Stimulated activated CD8-positive, alpha-beta memory T cell treated with anti-CD3 and anti-CD28 coated beads, Interleukin-15, amount 100 ng/mL, for 1 hour (primary cell): ENCODE data around the gene TMEM82.

Source experiments
- DNase-seq: peaks from one replicate; pipeline ENCODE4 v3.0.0-alpha.2; 2020; ENCODE audit warnings: low read depth

Gene TMEM82

DNA sequence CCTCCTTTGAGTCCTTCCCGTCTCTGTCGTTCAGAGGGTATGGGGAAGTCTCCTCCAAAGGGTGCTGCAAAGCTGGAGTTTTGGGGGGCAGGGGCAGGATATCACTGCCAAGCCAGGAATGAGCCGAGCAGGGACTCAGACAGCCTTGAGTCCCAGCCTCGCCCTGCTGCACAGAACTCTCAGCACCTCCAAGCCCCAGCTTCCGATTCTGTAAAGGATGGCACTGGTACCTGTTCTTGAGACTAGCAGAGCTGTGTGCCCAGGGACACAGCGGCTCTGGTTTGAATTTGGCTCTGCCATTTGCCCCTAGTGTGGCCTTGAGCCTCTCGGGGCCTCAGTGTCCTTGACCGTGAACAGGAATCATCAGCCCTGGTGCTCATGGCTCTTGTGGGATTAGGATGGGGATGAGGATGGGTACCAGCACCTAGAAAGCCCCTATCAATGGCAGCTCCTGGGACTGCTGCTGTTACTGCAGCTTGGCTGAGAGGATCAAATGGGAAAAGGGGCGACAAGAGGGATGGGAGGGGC lies 14.8 kb downstream of the TMEM82 start:
- no peak for DNase-seq

DNA sequence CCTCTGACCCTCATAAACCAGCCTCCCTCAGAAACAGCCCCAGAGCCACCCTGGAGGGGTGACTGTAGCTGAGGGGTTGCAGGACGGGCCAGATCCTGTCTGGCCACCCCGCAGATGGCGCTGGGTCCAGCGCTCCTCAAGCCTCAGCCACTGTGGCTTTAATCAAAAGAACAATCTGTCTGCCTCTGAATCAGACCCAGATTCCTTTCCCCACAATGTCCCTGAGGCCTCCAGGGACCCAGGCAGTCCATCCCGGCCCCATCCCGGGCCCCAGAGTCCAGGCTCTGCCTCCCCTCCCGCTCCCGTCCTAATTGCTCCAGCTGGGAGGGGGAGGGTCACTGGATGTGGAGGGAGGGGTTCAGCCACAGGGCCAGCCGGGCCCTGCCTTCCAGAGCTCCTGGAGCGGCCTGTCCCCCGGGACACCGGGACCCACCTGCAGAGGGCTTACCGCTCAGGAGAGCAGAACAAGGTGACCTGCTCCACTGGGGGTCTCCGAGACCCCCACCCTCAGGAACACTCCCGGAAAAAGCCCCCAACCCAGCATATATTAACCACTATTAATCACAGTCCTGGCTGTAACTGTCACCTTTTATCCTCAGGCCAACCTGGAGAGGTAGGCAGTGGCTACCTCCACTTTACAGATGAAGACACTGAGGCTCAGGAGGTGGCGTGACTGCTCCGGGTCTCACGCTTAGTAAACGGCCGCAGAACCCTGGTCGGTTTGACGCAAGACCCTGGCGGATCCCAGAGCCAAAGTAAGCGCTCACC lies 15.5 kb downstream of the TMEM82 start:
- no peak for DNase-seq

DNA sequence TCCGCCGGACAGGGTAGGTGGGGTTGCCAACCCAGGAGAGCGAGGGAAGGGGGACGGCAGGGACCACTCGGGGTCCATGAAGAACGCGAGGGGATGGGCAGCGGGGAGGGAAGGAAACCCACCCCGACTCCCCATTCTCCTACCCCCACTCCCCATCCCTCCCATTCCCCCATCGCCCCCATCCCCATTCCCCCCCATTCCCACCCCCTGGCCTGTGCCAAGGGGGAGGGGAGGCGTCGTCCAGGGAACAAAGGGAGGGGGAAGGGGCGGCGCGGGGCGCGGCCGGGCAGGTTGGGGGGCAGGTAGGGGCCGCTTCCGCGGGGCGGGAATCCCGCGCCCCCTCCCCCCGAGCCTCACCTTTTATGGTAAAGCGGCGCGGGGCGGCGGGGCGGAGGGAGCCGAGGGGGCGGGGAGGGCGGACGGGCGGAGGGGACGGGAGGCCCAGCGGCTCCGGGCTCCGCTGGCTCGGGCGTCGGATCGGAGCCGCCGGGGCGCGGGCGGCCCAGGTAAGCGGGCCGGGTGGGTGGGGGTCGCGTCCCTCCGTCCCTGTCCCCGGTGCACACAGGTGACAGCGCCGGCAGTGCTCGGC lies 16.1 kb downstream of the TMEM82 start, which contains the start of gene FBLIM1:
Gene FBLIM1, plus strand, starts transcription at position 453 of the 589 bp plus-strand sequence. CDS start 6,189 bp downstream, outside the sequence.
- no peak for DNase-seq

DNA sequence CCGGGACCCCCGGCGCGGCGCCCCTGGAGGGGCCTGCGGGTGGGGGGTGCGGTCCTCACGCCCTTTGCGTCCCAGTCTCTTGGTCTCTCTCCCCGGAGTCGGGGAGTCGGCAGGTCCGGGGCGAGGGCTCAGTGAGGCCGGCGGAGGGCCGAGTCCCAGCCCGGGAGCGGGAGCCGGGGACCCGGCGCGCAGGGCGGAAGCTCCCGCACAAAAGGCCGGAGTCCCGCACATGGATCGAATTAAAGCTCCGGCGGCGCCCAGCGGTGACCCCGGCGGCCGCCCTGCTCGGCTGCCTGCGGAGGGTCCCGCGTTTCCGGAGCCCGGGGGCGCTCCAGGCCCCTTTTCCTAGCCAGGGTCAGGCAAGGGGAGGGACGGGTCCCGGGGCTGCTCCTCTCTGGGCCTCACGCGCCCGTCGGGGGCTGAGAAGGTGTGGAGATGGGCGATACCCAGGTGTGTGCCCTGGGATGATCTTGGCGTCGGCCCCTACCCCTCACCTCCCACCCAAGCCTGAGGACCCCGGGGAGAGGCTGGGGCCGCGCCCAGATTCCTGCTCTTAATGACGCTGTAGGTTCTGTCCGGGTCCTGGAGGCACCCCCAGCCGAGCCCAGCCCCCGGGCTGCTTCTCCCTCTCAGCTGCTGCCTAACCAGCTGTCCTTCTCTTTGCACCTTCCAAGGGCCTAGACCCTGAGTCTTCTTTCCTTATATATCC lies 16.8 kb downstream of the TMEM82 start:
- no peak for DNase-seq

DNA sequence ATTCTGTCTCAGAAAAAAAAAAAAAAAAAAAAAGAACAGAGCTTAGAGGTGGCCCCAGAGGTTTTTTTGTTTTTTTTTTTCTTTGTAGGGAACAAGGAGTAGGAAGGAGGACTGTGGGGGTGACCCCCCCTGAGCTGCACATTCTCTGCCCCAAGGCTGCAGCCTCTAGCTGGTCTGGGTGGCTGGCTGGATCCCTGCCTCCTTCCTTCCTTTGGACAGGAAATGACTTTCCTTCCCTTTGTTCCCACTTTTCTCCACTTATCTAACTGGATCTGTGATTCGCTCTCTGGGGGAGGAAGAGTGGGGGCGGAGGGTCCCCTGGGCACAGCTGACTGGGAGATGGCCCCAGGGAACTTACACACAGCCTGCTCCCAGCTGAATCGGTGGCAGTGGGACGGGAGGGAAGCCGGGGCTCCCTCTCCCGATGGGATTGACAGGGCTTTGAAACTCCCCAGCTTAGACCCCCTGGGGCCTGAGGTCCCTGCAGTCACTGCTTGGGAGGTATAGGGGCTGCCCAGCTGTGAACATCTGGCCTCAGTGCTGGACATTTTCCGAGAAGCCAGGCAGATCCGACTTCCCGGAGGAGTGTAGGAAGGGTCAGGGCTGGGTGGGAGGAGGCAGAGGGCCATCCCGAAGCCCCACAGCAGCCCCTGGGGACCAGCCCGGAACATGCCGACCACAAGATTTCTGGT lies 18.4 kb downstream of the TMEM82 start:
- DNase-seq, result no peak

DNA sequence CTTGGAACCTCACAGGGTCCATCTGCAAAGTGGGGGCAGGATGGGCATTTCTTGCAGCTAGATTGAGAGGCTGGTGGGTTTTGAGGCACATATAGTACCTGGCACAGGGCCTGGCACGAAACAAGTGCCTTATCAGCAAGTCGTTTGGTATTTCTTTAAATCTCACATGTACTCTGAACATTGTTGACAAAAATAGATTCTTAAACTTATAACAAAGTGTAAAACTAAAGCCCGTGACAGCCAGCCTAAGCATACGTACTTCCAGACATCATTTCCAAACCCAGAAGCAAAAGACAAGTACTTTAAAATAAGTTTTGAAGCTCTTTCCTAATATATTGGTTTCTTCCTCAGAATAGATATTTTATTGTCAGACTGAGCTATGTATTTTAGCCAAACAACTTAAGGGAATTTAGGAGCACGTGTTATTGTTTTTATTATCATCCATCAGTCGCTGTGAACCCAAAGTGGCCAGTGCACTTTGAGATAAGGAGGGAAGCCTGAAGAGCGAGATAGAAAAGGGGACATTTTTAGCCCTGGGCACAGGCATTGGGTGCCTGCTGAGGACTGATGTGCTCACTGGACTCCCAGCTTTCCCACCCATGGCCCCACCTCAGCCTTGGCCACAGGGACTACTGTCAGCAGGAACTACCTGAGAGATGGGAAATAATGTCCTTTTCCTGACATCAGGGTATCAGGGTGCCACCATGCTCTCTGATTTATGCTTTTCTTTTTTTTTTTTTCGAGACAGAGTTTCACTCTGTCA lies 19.2 kb downstream of the TMEM82 start:
- no peak for DNase-seq

DNA sequence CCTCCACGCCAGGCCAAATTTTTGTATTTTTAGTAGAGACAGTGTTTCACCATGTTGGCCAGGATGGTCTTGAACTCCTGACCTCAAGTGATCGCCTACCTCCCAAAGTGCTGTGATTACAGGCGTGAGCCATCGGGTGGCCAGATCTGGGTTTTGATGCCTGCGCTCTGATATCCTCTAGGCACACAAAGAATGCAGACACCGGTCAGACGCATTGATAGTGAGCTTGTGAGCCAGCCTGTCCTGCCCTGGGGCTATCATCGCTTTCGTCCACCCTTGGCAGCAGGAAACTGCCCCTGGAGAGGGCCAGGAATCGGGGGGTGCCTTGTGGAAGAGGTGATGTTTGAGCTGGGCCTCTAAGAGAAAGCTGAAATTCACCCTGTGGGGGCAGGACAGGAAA lies 20.2 kb downstream of the TMEM82 start:
- DNase-seq, result no peak

GRCh38 chr1:15764269-15764764 lies 22.0 kb downstream of the TMEM82 start:
- no peak for DNase-seq

DNA sequence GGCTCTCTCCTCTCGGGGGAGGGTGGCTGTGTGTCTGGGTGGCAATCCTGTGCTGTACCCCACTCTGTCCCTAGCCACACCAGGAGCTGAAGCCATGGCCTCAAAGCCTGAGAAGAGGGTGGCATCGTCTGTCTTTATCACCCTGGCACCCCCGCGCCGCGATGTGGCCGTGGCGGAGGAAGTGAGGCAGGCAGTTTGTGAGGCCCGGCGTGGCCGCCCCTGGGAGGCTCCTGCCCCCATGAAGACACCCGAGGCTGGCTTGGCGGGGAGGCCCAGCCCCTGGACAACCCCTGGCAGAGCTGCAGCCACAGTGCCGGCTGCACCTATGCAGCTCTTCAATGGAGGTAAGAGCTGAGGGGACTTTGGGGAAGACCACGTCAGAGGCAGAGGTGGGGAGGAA lies 22.6 kb downstream of the TMEM82 start:
- DNase-seq, result no peak

DNA sequence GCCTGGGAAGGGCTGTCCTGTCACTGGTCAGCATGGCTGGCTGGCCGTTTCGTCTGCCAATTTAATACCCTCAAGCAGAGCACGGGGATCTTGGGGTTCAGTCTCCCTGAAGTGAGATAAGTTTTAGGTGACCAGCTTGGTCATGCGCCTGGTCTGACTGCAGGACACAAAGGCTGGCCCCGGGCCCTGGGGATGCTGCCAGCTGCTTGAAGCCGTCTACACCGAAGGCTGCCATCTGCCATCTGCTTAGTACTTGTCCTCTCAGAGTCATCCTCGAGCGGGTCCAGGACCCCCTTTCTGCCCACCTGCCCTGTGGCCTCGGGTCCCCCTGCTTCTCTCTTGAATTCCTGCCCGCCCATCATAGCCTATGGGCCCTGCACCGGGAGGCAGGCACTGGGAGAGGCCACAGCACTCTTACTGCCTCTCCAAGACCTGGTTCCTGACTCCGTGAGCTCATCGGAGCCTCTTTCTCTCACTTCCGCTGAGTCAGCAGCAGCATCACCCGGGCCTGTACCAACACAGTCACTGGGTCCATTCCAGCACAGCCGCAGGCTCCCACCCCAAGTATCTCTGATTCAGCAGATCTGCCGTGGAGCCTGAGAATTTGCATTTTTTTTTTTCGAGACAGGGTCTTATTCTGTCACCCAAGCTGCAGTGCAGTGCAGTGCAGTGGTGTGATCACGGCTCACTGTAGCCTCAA lies 23.3 kb downstream of the TMEM82 start:
- no peak for DNase-seq

DNA sequence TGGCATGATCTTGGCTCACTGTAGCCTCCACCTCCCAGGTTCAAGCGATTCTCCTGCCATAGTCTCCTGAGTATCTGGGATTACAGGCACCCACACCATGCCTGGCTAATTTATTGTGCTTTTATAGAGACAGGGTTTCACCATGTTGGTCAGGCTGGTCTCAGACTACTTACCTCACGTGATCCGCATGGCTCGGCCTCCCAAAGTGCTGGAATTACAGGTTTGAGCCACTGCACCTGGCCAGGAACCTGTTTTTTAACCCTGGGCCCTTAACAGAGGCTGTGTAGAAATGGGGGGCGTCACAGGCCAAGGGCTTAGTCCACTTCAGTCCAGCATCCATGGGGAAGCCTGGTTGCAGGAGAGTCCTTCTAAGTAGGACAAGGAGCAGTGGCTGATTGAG lies 25.6 kb downstream of the TMEM82 start:
- DNase-seq, result no peak

GRCh38 chr1:15768388-15768787 lies 26.1 kb downstream of the TMEM82 start:
- no peak for DNase-seq

DNA sequence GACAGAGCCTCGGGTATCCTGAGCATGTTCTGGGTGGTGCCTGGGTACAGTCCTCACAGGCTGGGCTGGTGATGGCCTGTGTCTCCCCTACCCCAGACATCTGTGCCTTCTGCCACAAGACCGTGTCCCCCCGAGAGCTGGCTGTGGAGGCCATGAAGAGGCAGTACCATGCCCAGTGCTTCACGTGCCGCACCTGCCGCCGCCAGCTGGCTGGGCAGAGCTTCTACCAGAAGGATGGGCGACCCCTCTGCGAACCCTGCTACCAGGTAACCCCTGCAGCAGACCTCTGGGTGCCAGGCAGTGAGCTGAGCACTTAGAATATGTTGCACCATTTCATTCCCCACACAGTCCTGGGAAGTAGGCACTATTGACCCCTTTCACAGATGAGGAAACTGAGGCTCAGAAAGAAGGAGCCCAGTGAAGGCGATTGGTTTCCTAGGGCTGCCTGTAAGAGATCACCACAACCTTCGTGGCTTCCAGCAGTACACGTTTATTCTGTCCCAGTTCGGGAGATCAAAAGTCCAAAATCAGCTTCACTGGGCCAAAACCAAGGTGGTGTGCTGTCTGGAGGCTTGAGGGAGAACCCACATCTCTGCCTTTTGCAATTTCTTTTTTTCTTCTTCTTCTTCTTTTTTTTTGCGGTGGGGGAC lies 28.1 kb downstream of the TMEM82 start:
- no peak for DNase-seq

DNA sequence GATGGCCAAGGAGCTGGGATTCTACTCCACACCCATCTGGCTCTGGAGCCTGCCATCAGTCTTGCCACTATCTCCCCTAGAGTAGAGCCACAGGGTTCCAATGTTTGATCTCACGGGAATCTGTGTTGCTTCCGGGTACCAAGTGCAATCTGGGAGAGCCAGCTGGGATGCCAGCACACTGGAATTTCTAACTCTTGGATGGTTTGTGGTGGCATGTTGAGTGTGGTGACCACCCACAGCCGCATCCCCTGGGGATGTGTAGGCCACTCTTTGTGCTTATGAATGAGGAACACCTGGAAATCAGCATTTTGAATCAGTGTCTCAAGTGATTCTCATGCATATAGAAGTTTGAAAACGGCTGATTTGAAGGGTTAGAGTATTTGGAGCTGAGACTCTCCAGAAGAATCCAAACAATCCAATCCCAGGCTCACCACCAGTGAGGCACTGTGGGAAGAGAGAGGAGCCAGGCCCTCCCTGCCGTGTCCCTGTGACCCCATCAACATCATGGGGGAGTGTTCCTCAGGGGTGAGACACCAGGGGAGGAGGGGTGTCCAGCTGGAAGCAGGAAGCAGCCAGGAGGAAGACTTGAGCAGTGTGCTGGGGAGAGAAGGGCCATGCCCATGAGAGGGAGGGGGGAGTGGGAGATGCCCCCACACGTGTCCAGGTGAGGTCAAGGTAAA lies 29.7 kb downstream of the TMEM82 start:
- no peak for DNase-seq

DNA sequence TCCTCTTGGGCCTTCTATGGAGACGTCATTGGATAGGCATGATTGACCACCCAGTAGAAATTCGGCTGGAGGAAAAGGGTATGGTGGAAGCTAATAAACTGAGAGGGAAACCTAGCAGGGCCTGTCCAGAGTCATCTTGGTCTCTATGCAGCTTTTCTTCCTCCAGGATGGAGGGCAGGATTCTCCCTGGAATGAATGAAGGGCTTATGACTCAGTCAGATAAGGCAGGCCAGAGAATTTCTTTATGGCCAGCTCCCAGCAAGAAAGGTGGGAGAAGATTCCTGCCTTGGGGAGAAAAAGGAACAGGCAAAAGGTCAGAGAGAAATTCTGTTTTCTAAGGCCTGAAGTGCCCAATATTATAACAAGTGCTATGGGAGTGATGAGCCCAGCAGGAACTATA lies 33.4 kb downstream of the TMEM82 start:
- DNase-seq, result no peak

GRCh38 chr1:15777909-15778707 lies 35.8 kb downstream of the TMEM82 start:
- no peak for DNase-seq

DNA sequence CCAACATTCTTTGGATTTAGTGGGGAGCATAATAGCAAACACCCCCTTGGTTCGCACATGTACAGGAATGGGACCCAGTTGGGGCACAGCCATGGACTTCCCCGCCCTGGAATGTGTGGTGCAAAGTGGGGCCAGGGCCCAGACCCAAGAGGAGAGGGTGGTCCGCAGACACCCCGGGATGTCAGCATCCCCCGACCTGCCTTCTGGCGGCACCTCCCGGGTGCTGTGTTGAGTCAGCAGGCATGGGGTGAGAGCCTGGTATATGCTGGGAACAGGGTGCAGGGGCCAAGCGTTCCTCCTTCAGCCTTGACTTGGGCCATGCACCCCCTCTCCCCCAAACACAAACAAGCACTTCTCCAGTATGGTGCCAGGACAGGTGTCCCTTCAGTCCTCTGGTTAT lies 43.4 kb downstream of the TMEM82 start:
- no peak for DNase-seq

- DNase-seq, result no peak
Observed at GRCh38 chr1:15786581-15786980, 44.3 kb downstream of the TMEM82 start.
